GM20000 (cell line): ENCODE results near the gene STX16.
A peak's percentile ranks its signal among the peaks of the same experiment; 100 is the strongest.

ENCODE experiments used
- DNase-seq: peaks from one replicate; pipeline ENCODE4 v3.0.0; 2012; ENCODE audit warnings: low spot score
- TF ChIP-seq, protein P1 (sequence below): IDR thresholded peaks from 2 replicates; pipeline ENCODE4 v1.5.1; 2012; ENCODE audit warnings: mild to moderate bottlenecking, control low read depth; ENCODE audit errors: extremely low read depth, missing control alignments

The STX16 gene

DNA sequence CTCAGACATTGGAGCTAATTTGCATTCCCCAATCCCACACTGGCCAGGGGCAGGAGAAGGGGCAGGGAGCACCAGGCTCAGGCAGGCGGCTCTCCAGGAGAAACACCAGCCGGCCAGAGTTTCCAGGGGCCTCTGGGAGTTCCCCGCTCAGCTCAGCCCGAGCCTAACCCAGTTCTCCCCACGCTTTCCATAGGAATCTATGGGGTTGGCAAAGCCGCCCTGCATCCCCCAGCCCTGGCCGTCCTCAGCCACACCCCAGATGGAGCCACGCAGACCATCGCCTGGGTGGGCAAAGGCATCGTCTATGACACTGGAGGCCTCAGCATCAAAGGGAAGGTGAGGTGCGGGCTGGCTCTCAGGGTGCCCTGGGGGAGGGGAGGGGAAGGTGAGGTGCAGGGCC, 49.7 kb downstream of the STX16 start:
- DNase-seq = no peak
- TF ChIP-seq, protein P1, sequence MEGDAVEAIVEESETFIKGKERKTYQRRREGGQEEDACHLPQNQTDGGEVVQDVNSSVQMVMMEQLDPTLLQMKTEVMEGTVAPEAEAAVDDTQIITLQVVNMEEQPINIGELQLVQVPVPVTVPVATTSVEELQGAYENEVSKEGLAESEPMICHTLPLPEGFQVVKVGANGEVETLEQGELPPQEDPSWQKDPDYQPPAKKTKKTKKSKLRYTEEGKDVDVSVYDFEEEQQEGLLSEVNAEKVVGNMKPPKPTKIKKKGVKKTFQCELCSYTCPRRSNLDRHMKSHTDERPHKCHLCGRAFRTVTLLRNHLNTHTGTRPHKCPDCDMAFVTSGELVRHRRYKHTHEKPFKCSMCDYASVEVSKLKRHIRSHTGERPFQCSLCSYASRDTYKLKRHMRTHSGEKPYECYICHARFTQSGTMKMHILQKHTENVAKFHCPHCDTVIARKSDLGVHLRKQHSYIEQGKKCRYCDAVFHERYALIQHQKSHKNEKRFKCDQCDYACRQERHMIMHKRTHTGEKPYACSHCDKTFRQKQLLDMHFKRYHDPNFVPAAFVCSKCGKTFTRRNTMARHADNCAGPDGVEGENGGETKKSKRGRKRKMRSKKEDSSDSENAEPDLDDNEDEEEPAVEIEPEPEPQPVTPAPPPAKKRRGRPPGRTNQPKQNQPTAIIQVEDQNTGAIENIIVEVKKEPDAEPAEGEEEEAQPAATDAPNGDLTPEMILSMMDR = no peak

DNA sequence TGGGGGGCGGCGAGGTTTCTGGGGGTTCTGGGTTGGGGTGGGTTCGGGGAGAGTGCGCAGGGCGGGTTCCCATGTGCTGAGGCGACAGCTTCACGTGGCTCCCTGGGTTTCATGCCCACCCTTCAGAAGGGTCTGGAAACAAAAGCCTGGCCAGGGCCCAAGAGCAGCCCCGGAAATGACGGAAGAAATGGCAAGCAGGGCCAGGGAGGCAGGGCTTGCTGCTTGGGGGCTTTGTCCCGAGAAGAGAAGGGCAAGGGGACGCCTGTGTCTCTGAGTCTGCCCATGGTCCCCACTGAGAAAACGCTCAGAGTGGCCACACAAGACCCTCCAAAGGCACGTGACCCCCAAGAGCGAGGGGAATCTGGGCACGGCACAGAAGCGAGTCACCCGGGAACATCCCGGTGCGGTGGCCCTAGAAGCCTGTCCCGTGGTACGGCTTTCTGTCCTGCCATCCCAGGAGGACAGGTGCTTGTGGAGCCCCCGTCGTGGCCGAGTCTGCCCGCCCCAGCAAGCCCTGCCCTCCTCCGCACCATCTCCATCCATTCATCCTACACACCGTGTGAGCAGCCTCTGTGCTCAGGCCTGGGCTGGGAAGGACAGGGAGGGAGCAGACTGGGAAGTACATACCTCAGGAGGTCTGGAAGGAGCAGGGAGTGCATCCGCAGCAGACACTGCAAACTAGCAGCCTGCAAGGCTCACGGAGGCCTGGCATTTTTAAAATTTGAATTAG, 50.5 kb downstream of the STX16 start:
- DNase-seq = no peak
- TF ChIP-seq, protein P1 = no peak

DNA sequence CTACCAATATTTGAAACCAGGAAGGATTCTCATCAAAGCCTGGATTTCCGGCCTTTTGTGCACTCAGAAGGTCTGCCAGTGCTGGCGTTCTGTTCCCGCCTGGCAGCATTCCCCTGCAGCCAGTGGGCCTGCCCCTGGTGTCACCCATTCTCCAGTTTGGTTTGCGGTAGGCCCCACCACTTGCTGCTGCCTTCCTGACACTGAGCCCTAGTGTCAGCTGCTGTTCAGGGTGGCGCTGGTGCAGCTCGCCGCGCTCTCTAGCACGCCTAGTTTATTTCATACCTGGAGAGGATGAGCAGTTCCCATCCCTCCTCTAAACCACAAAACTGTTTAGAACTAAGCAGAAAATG, 51.1 kb downstream of the STX16 start:
- no peak for DNase-seq
- TF ChIP-seq, protein P1 = no peak

DNA sequence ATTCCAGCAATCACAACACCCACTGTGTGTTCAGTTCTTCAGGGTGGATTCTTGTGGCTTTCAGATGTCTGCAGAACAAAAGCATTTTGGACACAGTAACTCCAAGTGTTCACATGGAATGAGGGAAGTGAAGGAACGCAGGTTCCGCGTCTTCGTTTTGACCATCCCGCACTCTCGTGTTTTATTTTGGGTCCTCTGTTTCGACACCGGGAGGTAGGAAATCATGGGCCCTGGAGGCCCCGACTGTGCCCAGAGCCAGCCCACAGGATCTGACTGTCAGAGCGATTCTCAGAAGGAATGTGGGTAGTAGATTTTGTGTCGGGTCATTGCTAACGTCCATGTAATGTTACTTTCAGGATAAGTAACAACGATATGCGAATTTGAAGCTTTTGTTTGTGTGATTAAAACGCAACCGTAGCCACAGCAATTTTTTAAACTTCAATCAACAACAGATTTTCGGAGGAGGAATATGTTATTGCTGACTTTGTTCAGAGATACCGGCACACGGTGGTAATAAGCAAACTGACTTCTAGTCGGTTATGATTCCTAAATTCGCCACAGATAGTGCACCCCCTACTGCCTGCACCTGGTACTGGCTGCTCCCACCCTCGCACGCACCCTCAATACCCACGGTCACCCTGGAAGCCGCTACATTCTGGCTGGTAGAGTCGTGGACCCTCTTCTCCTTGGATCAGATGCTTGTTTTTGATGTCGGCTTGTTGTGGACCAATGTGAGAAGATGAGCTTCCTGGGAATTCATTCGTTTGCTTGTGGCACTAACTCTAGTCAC, 52.0 kb downstream of the STX16 start:
- TF ChIP-seq, protein P1 = peak; percentile 35
- DNase-seq = no peak

DNA sequence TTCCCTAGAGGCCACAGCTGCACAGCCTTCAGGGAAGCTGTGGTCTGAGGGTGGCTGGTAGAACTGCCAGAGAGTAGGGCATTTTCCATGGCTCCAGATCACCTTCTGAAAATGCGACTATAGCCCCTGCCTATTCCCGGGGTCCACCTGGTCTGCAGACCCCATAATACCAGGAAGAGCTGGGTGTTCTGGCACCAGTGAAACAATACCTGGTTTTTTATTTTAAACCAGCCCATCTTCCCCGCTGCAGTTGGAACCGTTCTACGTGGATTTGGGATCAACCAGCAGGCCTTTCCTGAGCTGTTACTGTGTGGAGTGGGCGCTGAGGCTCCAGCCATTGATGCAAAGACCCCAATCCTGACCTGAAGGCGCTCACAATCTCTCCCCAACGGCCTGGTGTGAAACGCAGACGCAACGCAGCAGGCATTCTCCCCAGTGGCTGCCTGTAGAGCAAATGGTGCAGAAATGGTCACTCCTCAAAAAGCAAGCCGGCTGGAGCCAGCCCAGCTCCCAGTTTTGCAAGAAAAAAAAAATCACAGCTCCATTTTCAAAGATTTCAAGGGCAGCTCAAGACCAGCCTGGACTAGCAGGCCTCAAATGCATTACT, 52.8 kb downstream of the STX16 start:
- DNase-seq = no peak
- TF ChIP-seq, protein P1 = no peak

DNA sequence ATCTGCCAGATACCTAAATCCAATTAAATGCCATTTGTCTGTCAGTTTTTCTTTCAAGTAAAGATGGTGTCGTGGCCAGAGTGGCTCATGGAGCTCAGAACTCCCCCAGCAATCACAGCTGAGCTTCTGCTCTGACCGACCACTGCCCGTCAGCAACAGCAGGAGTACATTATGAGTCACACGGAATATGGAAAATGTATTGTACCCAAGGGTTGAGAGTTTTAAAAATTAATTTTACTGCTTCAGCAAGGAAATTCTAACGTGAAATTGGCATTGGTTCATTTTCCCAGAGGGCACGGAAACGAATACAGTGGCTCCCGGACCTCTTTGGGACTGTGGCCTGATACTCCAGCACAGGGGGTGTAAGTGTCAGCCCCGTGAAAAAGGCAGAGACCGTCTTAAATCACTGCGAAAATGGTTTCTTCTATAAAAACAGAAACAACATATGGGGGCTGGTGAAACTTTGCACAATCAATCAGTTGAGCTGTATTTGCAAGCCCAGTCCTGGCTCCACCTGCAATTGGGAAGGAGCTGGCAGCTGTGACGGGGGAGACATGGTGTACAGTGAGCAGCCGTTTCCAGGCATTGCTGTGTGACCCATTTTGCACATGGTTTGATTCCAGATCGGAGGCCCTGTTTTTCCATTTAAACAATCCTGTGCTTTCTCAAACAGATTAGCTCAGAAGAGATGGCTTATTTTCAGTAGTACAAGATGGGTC, 54.3 kb downstream of the STX16 start:
- TF ChIP-seq, protein P1 = no peak
- no peak for DNase-seq
